T-helper 2 cell (primary cell): Measurements from ENCODE around the gene PDZD2.
"Not testable (repeated sequence)": the region's sequence is repeated elsewhere in the genome, so short reads cannot be mapped to it uniquely, and the experiment has no call there.

ENCODE experiments used
- DNase-seq, 5 experiments: peaks; one replicate each; pipeline versions ENCODE4 v3.0.0 to v3.0.0-alpha.2; 2012 to 2022

The PDZD2 gene

GRCh38 chr5:32110111-32110696 is 471.3 kb downstream of the PDZD2 start:
- no peak for DNase-seq

GRCh38 chr5:32115985-32116384 is 477.1 kb downstream of the PDZD2 start:
- DNase-seq: no peak

- DNase-seq: no peak
These were observed 477.8 kb downstream of the PDZD2 start for GRCh38 chr5:32116574-32117313.

- not testable (repeated sequence) for DNase-seq
These were observed 480.0 kb downstream of the PDZD2 start for GRCh38 chr5:32118922-32119321.

- no peak for DNase-seq
These were observed 484.3 kb downstream of the PDZD2 start for GRCh38 chr5:32123058-32123805.

- DNase-seq: no peak
These were observed 485.2 kb downstream of the PDZD2 start for GRCh38 chr5:32123889-32124676.

- DNase-seq: no peak
These were observed 487.8 kb downstream of the PDZD2 start for GRCh38 chr5:32126691-32127090.

- DNase-seq: no peak
These were observed 488.8 kb downstream of the PDZD2 start for GRCh38 chr5:32127711-32128110.

GRCh38 chr5:32129074-32129598 is 490.2 kb downstream of the PDZD2 start:
- peak in 1 of 5 experiments; percentile 9 for DNase-seq

GRCh38 chr5:32130865-32131264 is 491.9 kb downstream of the PDZD2 start:
- no peak for DNase-seq

GRCh38 chr5:32131604-32132003 is 492.7 kb downstream of the PDZD2 start:
- DNase-seq: no peak

GRCh38 chr5:32132757-32133156 is 493.8 kb downstream of the PDZD2 start:
- no peak for DNase-seq

- DNase-seq: peak in 1 of 5 experiments; percentile 10
These were observed 496.2 kb downstream of the PDZD2 start for GRCh38 chr5:32135086-32135485.

GRCh38 chr5:32136342-32136741 is 497.4 kb downstream of the PDZD2 start:
- no peak for DNase-seq

GRCh38 chr5:32138839-32139493 is 500.0 kb downstream of the PDZD2 start:
- peak in 3 of 5 experiments; percentile 13 to 64 (median 56) for DNase-seq

- DNase-seq: no peak
These were observed 504.9 kb downstream of the PDZD2 start for GRCh38 chr5:32143617-32144377.

- no peak for DNase-seq
These were observed 505.7 kb downstream of the PDZD2 start for GRCh38 chr5:32144378-32145207.

- no peak for DNase-seq
These were observed 506.4 kb downstream of the PDZD2 start for GRCh38 chr5:32145378-32145777.

GRCh38 chr5:32147236-32147635 is 508.3 kb downstream of the PDZD2 start:
- no peak for DNase-seq

- DNase-seq: no peak
These were observed 509.0 kb downstream of the PDZD2 start for GRCh38 chr5:32147959-32148358.
